ENCODE results near the gene ESM1. TPM values are rescaled to one million over a fixed set of nuclear protein-coding genes. Genes with fewer than 3 reads are reported as not detected.

The ESM1 gene
- total RNA-seq, 2 experiments from 2014 or later, result 0.42 to 1.1 TPM

- ATAC-seq (ENCODE audit: low read depth), result no peak
- no peak for DNase-seq
- Mint-ChIP-seq H3K27me3 (no peaks in the 10 kb centered on the region), H3K4me1 (peaks cover 11% of the 10 kb centered on the region), H3K36me3 (peaks cover 26% of the 10 kb centered on the region), H3K27ac (peak overlapping the region; percentile 18), H3K4me3 (no peak overlapping the region), H3K9me3 (peaks cover 14% of the 10 kb centered on the region)
- POLR2A ChIA-PET, result no interaction called here
These were observed 11.7 kb upstream of the ESM1 start for GRCh38 chr5:54997081-54997480.

GRCh38 chr5:54996466-54996865 lies 11.1 kb upstream of the ESM1 start:
- POLR2A ChIA-PET, result no interaction called here
- Mint-ChIP-seq H3K4me1 (peaks cover 6% of the 10 kb centered on the region), H3K27me3 (no peaks in the 10 kb centered on the region), H3K36me3 (peaks cover 21% of the 10 kb centered on the region), H3K27ac (no peak overlapping the region), H3K9me3 (peaks cover 12% of the 10 kb centered on the region), H3K4me3 (no peak overlapping the region)
- DNase-seq (no peak), ATAC-seq (ENCODE audit: low read depth) (no peak)

- peaks cover 8% of the 10 kb centered on the region for H3K4me1 Mint-ChIP-seq
- POLR2A ChIA-PET, result no interaction called here
- DNase-seq (no peak), ATAC-seq (ENCODE audit: low read depth) (no peak)
- peaks cover 18% of the 10 kb centered on the region for H3K36me3 Mint-ChIP-seq
- H3K27me3 Mint-ChIP-seq, result no peaks in the 10 kb centered on the region
- no peak overlapping the region for H3K4me3 Mint-ChIP-seq
- no peak overlapping the region for H3K27ac Mint-ChIP-seq
- peaks cover 4% of the 10 kb centered on the region for H3K9me3 Mint-ChIP-seq
These were observed 9.8 kb upstream of the ESM1 start for GRCh38 chr5:54995168-54995567.

GRCh38 chr5:54994628-54995027 lies 9.2 kb upstream of the ESM1 start:
- POLR2A ChIA-PET, result no interaction called here
- H3K4me3 Mint-ChIP-seq, result no peak overlapping the region
- ATAC-seq (ENCODE audit: low read depth) (no peak), DNase-seq (no peak)
- peaks cover 4% of the 10 kb centered on the region for H3K9me3 Mint-ChIP-seq
- peaks cover 14% of the 10 kb centered on the region for H3K36me3 Mint-ChIP-seq
- no peak overlapping the region for H3K27ac Mint-ChIP-seq
- peaks cover 8% of the 10 kb centered on the region for H3K4me1 Mint-ChIP-seq
- no peaks in the 10 kb centered on the region for H3K27me3 Mint-ChIP-seq

GRCh38 chr5:54993318-54993717 lies 7.9 kb upstream of the ESM1 start:
- DNase-seq (no peak), ATAC-seq (ENCODE audit: low read depth) (no peak)
- Mint-ChIP-seq H3K27ac (no peak overlapping the region), H3K4me3 (no peak overlapping the region), H3K27me3 (no peaks in the 10 kb centered on the region), H3K4me1 (peaks cover 21% of the 10 kb centered on the region), H3K36me3 (peaks cover 10% of the 10 kb centered on the region), H3K9me3 (peaks cover 2% of the 10 kb centered on the region)
- POLR2A ChIA-PET, result no interaction called here

- Mint-ChIP-seq H3K4me1 (peaks cover 31% of the 10 kb centered on the region), H3K27me3 (peaks cover 6% of the 10 kb centered on the region), H3K27ac (no peak overlapping the region), H3K9me3 (no peaks in the 10 kb centered on the region), H3K4me3 (no peak overlapping the region), H3K36me3 (peaks cover 13% of the 10 kb centered on the region)
- no peak for ATAC-seq (ENCODE audit: low read depth)
- POLR2A ChIA-PET, result no interaction called here
- DNase-seq, result no peak
These were observed 6.0 kb upstream of the ESM1 start for GRCh38 chr5:54991416-54991815.

GRCh38 chr5:54990841-54991258 lies 5.5 kb upstream of the ESM1 start:
- peaks cover 35% of the 10 kb centered on the region for H3K4me1 Mint-ChIP-seq
- H3K27ac Mint-ChIP-seq, result no peak overlapping the region
- H3K36me3 Mint-ChIP-seq, result peaks cover 17% of the 10 kb centered on the region
- H3K4me3 Mint-ChIP-seq, result no peak overlapping the region
- H3K27me3 Mint-ChIP-seq, result peaks cover 11% of the 10 kb centered on the region
- POLR2A ChIA-PET, result no interaction called here
- no peak for ATAC-seq (ENCODE audit: low read depth)
- no peaks in the 10 kb centered on the region for H3K9me3 Mint-ChIP-seq
- no peak for DNase-seq

- Mint-ChIP-seq H3K4me1 (peaks cover 41% of the 10 kb centered on the region), H3K27ac (peak overlapping the region; percentile 23), H3K4me3 (peak overlapping the region; percentile 49), H3K36me3 (peaks cover 17% of the 10 kb centered on the region), H3K9me3 (no peaks in the 10 kb centered on the region), H3K27me3 (peaks cover 19% of the 10 kb centered on the region)
- POLR2A ChIA-PET, result interaction anchor here (1.4 kb wide), 1 partner anchor 48 kb away, joined by 4 read pairs; no protein-coding TSS in a partner anchor
- ATAC-seq (ENCODE audit: low read depth) (peak; percentile 60), DNase-seq (no peak)
These were observed 3.4 kb upstream of the ESM1 start for GRCh38 chr5:54988817-54989216.

GRCh38 chr5:54988218-54988617 lies 2.8 kb upstream of the ESM1 start:
- DNase-seq (no peak), ATAC-seq (ENCODE audit: low read depth) (no peak)
- Mint-ChIP-seq H3K4me1 (peaks cover 41% of the 10 kb centered on the region), H3K9me3 (no peaks in the 10 kb centered on the region), H3K4me3 (no peak overlapping the region), H3K27ac (no peak overlapping the region), H3K27me3 (peaks cover 19% of the 10 kb centered on the region), H3K36me3 (peaks cover 16% of the 10 kb centered on the region)
- POLR2A ChIA-PET, result interaction anchor here (1.4 kb wide), 1 partner anchor 49 kb away, joined by 4 read pairs; no protein-coding TSS in a partner anchor

GRCh38 chr5:54986269-54986654 lies 869 bp upstream of the ESM1 start:
- H3K4me1 Mint-ChIP-seq, result peaks cover 41% of the 10 kb centered on the region
- no peak overlapping the region for H3K4me3 Mint-ChIP-seq
- peaks cover 19% of the 10 kb centered on the region for H3K27me3 Mint-ChIP-seq
- ATAC-seq (ENCODE audit: low read depth) (no peak), DNase-seq (no peak)
- POLR2A ChIA-PET, result interaction anchor here (0.6 kb wide), 1 partner anchor 382 kb away, joined by 3 read pairs; no protein-coding TSS in a partner anchor
- H3K36me3 Mint-ChIP-seq, result peaks cover 16% of the 10 kb centered on the region
- H3K27ac Mint-ChIP-seq, result no peak overlapping the region
- H3K9me3 Mint-ChIP-seq, result no peaks in the 10 kb centered on the region

GRCh38 chr5:54981928-54982327 lies 3.5 kb downstream of the ESM1 start:
- DNase-seq (no peak), ATAC-seq (ENCODE audit: low read depth) (no peak)
- no peak overlapping the region for H3K27ac Mint-ChIP-seq
- H3K27me3 Mint-ChIP-seq, result peaks cover 19% of the 10 kb centered on the region
- H3K36me3 Mint-ChIP-seq, result peaks cover 14% of the 10 kb centered on the region
- POLR2A ChIA-PET, result no interaction called here
- no peak overlapping the region for H3K4me3 Mint-ChIP-seq
- peaks cover 3% of the 10 kb centered on the region for H3K9me3 Mint-ChIP-seq
- peaks cover 22% of the 10 kb centered on the region for H3K4me1 Mint-ChIP-seq

- H3K27ac Mint-ChIP-seq, result no peak overlapping the region
- peaks cover 8% of the 10 kb centered on the region for H3K4me1 Mint-ChIP-seq
- no peak for DNase-seq
- peaks cover 3% of the 10 kb centered on the region for H3K9me3 Mint-ChIP-seq
- peaks cover 2% of the 10 kb centered on the region for H3K36me3 Mint-ChIP-seq
- POLR2A ChIA-PET, result no interaction called here
- ATAC-seq (ENCODE audit: low read depth), result no peak
- no peak overlapping the region for H3K4me3 Mint-ChIP-seq
- no peaks in the 10 kb centered on the region for H3K27me3 Mint-ChIP-seq
These were observed 9.7 kb downstream of the ESM1 start for GRCh38 chr5:54975701-54976100.

- Mint-ChIP-seq H3K9me3 (peaks cover 4% of the 10 kb centered on the region), H3K4me3 (no peak overlapping the region), H3K27me3 (no peaks in the 10 kb centered on the region), H3K4me1 (peaks cover 2% of the 10 kb centered on the region), H3K36me3 (peaks cover 11% of the 10 kb centered on the region), H3K27ac (no peak overlapping the region)
- ATAC-seq (ENCODE audit: low read depth) (no peak), DNase-seq (no peak)
- POLR2A ChIA-PET, result no interaction called here
These were observed 15.3 kb downstream of the ESM1 start for GRCh38 chr5:54969856-54970828.

GRCh38 chr5:54969242-54969641 lies 16.2 kb downstream of the ESM1 start:
- DNase-seq (no peak), ATAC-seq (ENCODE audit: low read depth) (no peak)
- Mint-ChIP-seq H3K36me3 (peaks cover 15% of the 10 kb centered on the region), H3K4me3 (no peak overlapping the region), H3K9me3 (peaks cover 7% of the 10 kb centered on the region), H3K4me1 (peaks cover 5% of the 10 kb centered on the region), H3K27ac (peak overlapping the region; percentile 35), H3K27me3 (no peaks in the 10 kb centered on the region)
- POLR2A ChIA-PET, result no interaction called here

Data from activated naive CD8-positive, alpha-beta T cell treated with anti-CD3 and anti-CD28 coated beads, Interleukin-2, amount 10 ng/mL, durations not matched to agents 7 days and 5 days (primary cell).